Measurements from ENCODE around the gene ASF1B.
A peak's percentile ranks its signal among the peaks of the same experiment; 100 is the strongest.

ASF1B gene

DNA sequence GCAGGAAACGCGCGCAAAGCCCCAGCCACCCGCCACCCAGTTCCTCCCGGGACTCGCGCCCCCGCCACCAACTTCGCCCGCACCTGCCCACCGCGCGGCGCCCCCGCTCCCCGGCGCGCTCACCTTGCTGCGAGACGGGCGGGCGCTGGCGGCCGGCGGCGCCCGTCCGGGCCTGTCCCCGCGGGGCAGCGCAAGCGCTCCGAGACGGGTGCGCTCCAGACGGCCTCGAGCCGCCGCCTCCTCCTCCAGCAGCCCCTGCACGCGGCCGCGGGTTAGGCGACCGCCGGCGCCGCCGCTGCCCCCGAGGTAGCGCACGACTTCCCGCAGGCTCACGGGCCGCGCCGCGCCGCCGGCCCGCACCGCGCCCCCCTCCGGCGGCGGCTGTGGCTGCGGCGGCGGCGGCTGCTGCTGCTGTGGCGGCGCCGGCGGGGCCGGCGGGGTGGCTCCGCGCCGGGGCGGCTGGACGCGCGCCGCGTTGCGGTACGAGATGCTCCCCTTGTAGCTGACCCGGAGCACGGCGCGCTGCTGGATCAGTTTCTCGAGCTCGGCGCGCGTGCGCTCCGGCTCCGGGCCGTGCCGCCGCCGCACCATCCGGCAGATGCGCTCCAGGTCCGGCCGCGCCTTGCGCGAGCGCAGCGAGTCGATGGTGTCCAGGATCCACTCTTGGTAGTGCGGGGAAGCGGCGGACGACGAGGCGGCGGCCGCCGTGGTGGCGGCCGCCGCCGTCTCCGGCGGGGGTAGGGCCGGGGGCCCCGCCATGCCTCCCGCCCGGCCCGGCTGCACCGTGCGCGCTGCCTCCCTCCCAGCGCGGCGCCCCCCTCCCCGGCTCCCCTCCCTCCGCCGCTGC lies 46.5 kb downstream of the ASF1B start:
- peaks cover 0 to 21% (median 15%) of the 10 kb centered on the region in 5 donors for H3K4me1 ChIP-seq (ENCODE audit: control insufficient read depth in 5 of 5, insufficient read depth in 5 of 5, low read length in 5 of 5)
- peak overlapping the region in 4 of 5 donors; percentile 61 to 73 (median 68) for H3K4me3 ChIP-seq (ENCODE audit: low read depth in 1 of 5, low read length in 5 of 5)
- peaks cover 0 to 18% (median 11%) of the 10 kb centered on the region in 5 donors for H3K36me3 ChIP-seq (ENCODE audit: control insufficient read depth in 5 of 5, insufficient read depth in 5 of 5, low read length in 5 of 5)
- H3K27me3 ChIP-seq (ENCODE audit: control insufficient read depth in 5 of 5, insufficient read depth in 4 of 5, low read length in 5 of 5), result no peaks in the 10 kb centered on the region
- H3K9me3 ChIP-seq (ENCODE audit: control insufficient read depth in 5 of 5, low read length in 5 of 5), result peaks cover 0 to 9% (median 8%) of the 10 kb centered on the region in 5 donors
- H3K9ac ChIP-seq (ENCODE audit: low read length in 5 of 5), result no peak overlapping the region
- no peak overlapping the region for H3K27ac ChIP-seq (ENCODE audit: low read depth, low read length)

DNA sequence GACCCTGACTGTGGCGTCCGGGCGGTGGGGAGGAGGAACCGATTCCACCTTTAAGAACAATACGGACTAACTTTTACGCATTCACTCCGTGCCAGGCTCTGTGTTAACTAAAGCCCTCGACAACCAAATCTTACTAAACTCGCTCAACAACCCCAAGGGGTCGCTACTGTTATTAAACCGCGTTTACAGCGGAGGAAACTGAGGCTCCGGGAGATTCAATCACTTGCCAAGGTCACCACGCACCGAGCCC lies 47.1 kb downstream of the ASF1B start:
- no peak overlapping the region for H3K9ac ChIP-seq (ENCODE audit: low read length in 5 of 5)
- H3K9me3 ChIP-seq (ENCODE audit: control insufficient read depth in 5 of 5, low read length in 5 of 5), result peaks cover 0 to 9% (median 8%) of the 10 kb centered on the region in 5 donors
- peak overlapping the region; percentile 26 to 69 (median 50) for H3K4me3 ChIP-seq (ENCODE audit: low read depth in 1 of 5, low read length in 5 of 5)
- H3K27ac ChIP-seq (ENCODE audit: low read depth, low read length), result no peak overlapping the region
- peaks cover 0 to 15% (median 11%) of the 10 kb centered on the region in 5 donors for H3K36me3 ChIP-seq (ENCODE audit: control insufficient read depth in 5 of 5, insufficient read depth in 5 of 5, low read length in 5 of 5)
- H3K4me1 ChIP-seq (ENCODE audit: control insufficient read depth in 5 of 5, insufficient read depth in 5 of 5, low read length in 5 of 5), result peaks cover 0 to 21% (median 15%) of the 10 kb centered on the region in 5 donors
- H3K27me3 ChIP-seq (ENCODE audit: control insufficient read depth in 5 of 5, insufficient read depth in 4 of 5, low read length in 5 of 5), result no peaks in the 10 kb centered on the region

DNA sequence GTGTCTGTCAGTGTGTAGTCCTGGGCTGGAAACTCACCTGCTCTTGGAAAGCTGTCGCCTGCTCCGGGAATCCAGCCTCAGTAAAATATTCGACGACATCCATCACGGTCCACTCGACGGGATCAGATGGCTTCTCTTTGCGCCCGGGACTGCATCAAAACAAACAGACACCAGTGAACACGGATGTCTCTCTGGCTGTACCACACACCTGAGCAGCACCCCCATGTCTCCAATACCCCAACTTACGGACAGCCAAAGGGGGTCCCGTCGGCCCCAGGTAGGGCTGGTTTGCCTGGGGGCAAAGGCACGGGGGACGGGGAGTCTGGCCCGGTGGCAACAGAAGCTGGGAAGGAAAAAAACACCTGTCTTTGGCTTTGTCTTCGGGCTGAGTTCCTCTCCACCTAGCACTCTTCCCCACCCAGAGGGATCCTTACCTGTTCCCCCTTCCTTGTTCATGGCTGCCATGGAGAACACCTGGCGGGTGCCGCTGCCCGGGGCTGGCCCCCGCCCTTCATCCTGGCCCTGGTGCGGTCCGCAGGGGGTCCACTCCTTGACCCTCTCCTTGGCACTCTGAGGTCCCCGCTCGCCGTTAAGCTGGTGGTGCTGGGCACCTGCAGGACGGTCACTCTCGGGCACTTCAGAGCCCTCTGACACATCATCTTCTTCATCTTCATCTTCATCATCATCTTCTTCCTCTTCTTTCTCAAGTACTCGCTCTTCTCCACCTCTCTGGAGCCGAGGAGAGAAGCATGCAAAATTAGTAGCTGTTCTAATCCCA lies 47.6 kb downstream of the ASF1B start:
- Histone ChIP-seq H3K4me1 (ENCODE audit: control insufficient read depth in 5 of 5, insufficient read depth in 5 of 5, low read length in 5 of 5) (peaks cover 0 to 21% (median 15%) of the 10 kb centered on the region in 5 donors), H3K9ac (ENCODE audit: low read length in 5 of 5) (no peak overlapping the region)

DNA sequence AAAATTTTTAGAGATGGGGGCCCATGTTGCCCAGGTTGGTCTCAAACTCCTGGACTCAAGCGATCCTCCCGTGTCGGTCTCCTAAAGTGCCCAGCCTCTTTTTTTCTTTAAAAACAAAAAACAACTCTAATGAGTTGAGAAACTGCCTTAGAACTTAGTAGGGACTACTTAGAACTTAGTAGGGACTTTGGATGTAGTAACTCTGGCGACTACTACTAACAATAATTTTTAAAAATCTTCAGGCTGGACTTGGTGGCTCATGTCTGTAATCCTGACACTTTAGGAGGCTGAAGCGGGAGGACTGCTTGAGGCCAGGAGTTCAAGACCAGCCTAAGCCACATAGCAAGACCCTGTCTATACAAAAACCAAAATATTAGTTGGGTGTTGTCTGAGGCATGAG lies 50.3 kb downstream of the ASF1B start:
- Histone ChIP-seq H3K4me1 (ENCODE audit: control insufficient read depth in 5 of 5, insufficient read depth in 5 of 5, low read length in 5 of 5) (peaks cover 3 to 24% (median 21%) of the 10 kb centered on the region in 5 donors), H3K27me3 (ENCODE audit: control insufficient read depth in 5 of 5, insufficient read depth in 4 of 5, low read length in 5 of 5) (no peaks in the 10 kb centered on the region), H3K9me3 (ENCODE audit: control insufficient read depth in 5 of 5, low read length in 5 of 5) (no peaks in the 10 kb centered on the region), H3K9ac (ENCODE audit: low read length in 5 of 5) (no peak overlapping the region), H3K4me3 (ENCODE audit: low read depth in 1 of 5, low read length in 5 of 5) (no peak overlapping the region), H3K36me3 (ENCODE audit: control insufficient read depth in 5 of 5, insufficient read depth in 5 of 5, low read length in 5 of 5) (peaks cover 0 to 11% (median 10%) of the 10 kb centered on the region in 5 donors), H3K27ac (ENCODE audit: low read depth, low read length) (no peak overlapping the region)

More for the DNA sequence above, 47.6 kb downstream of the ASF1B start:
- Histone ChIP-seq H3K27ac (ENCODE audit: low read depth, low read length) (no peak overlapping the region), H3K4me3 (ENCODE audit: low read depth in 1 of 5, low read length in 5 of 5) (peak overlapping the region; percentile 26 to 69 (median 50)), H3K36me3 (ENCODE audit: control insufficient read depth in 5 of 5, insufficient read depth in 5 of 5, low read length in 5 of 5) (peaks cover 0 to 15% (median 11%) of the 10 kb centered on the region in 5 donors), H3K27me3 (ENCODE audit: control insufficient read depth in 5 of 5, insufficient read depth in 4 of 5, low read length in 5 of 5) (no peaks in the 10 kb centered on the region), H3K9me3 (ENCODE audit: control insufficient read depth in 5 of 5, low read length in 5 of 5) (peaks cover 0 to 9% (median 8%) of the 10 kb centered on the region in 5 donors)

DNA sequence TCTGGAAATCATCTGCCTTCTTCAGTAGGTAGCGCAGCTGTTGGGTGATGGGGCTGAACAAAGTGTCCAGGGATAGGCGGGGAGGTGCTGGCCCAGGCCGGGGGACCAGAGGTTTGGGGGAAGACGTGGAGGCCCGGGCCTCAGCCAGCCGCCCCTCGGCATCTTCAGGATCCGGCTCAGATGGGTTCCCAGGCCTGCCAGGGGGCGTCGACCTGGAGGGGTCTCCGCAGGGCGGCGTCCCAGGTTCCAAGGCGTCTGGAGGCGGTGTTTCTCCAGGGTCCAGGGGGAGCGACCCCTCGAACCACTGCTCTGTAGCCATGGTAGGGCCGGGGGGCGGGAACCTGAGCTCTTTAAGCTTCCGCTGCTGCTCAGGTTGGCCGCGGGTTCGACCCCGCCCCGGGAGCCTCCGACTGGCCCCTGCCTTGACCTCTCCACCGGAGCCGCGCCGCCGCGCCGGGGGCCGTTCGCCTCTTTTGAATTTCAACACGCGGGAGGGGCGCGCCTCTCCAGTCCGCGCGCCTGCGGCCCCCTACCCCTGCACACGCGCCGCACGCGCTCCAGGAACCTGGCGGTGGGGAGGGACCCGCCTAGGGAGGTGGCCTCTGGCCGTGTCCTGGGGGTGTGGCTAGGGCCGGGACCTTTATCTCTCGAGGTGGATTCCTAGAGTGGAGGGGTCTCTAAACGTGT lies 50.9 kb downstream of the ASF1B start, which contains the start of gene C19orf67:
TSS of gene C19orf67 (minus strand) at position 475 of the 687 bp plus-strand sequence. CDS start at position 319, 156 bp downstream.
- Histone ChIP-seq H3K27me3 (ENCODE audit: control insufficient read depth in 5 of 5, insufficient read depth in 4 of 5, low read length in 5 of 5) (no peaks in the 10 kb centered on the region), H3K9me3 (ENCODE audit: control insufficient read depth in 5 of 5, low read length in 5 of 5) (no peaks in the 10 kb centered on the region), H3K36me3 (ENCODE audit: control insufficient read depth in 5 of 5, insufficient read depth in 5 of 5, low read length in 5 of 5) (peaks cover 0 to 11% (median 10%) of the 10 kb centered on the region in 5 donors), H3K4me3 (ENCODE audit: low read depth in 1 of 5, low read length in 5 of 5) (no peak within 1 kb of the TSS), H3K9ac (ENCODE audit: low read length in 5 of 5) (no peak within 1 kb of the TSS), H3K4me1 (ENCODE audit: control insufficient read depth in 5 of 5, insufficient read depth in 5 of 5, low read length in 5 of 5) (peaks cover 3 to 31% (median 26%) of the 10 kb centered on the region in 5 donors), H3K27ac (ENCODE audit: low read depth, low read length) (no peak within 1 kb of the TSS)

DNA sequence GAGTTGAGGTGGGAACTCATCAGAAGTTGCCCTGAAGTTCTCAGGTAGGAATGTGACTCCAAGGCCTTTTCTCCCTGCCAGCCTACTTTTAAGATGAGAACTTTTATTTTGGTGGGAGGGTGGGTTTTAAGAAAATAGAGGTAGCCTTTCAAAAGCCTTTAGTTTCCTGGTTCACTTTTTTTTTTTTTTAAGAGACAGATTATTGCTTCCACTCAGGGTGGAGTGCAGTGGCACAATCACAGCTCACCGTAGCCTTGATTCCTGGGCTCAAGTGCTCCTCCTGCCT lies 53.8 kb downstream of the ASF1B start:
- Histone ChIP-seq H3K4me1 (ENCODE audit: control insufficient read depth in 5 of 5, insufficient read depth in 5 of 5, low read length in 5 of 5) (peaks cover 3 to 26% (median 24%) of the 10 kb centered on the region in 5 donors), H3K9ac (ENCODE audit: low read length in 5 of 5) (peak overlapping the region in 2 of 5 donors; percentile 86 to 94), H3K36me3 (ENCODE audit: control insufficient read depth in 5 of 5, insufficient read depth in 5 of 5, low read length in 5 of 5) (no peaks in the 10 kb centered on the region), H3K27me3 (ENCODE audit: control insufficient read depth in 5 of 5, insufficient read depth in 4 of 5, low read length in 5 of 5) (no peaks in the 10 kb centered on the region), H3K9me3 (ENCODE audit: control insufficient read depth in 5 of 5, low read length in 5 of 5) (no peaks in the 10 kb centered on the region), H3K27ac (ENCODE audit: low read depth, low read length) (peak overlapping the region; percentile 94), H3K4me3 (ENCODE audit: low read depth in 1 of 5, low read length in 5 of 5) (peak overlapping the region in 3 of 5 donors; percentile 76 to 91 (median 86))

DNA sequence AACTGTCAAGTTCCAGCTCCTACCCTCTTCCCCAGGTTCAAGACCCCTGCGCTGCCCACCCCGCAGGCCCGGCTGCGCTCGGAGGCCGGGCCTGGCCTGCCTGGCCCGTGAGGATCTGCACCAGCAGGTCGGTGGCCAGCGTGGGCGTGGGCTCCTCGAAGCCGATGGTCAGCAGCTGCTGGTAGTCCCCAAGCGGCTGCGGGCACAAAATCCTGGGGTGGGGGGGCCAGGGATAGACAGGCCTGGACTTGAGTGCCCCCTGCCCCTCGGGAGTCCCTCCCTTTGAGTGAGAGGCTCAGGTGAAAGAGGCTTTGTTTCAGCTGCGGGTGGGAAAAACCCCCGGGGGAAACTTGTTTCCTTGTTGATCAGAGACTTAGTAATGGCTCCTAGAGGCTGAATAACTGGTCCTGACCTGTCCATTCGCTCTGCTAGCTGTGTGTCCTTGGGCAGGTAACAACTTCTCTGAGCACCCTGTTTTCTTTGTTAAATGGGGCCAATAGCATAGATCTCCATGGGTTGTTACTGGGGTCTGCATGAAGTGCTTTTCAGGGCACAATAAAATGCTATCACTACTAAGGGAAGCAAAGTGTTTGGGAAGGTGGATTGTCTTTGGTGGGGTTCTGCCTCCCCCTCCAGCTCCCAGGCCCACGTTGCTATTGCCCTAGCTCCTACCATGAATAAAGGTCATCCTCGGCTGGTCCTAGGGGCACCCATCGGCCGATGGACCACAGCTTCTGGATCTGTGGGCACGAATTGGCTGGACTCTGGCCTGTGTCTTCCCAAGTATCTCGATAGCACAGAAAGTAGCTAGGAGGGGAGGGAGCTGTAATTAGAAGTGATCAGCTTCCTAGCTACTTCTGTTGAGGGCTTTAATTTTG lies 54.4 kb downstream of the ASF1B start:
- Histone ChIP-seq H3K36me3 (ENCODE audit: control insufficient read depth in 5 of 5, insufficient read depth in 5 of 5, low read length in 5 of 5) (no peaks in the 10 kb centered on the region), H3K9ac (ENCODE audit: low read length in 5 of 5) (peak overlapping the region; percentile 30 to 94 (median 86)), H3K4me1 (ENCODE audit: control insufficient read depth in 5 of 5, insufficient read depth in 5 of 5, low read length in 5 of 5) (peaks cover 3 to 26% (median 24%) of the 10 kb centered on the region in 5 donors), H3K27ac (ENCODE audit: low read depth, low read length) (peak overlapping the region; percentile 94), H3K27me3 (ENCODE audit: control insufficient read depth in 5 of 5, insufficient read depth in 4 of 5, low read length in 5 of 5) (no peaks in the 10 kb centered on the region), H3K4me3 (ENCODE audit: low read depth in 1 of 5, low read length in 5 of 5) (peak overlapping the region; percentile 76 to 91 (median 85)), H3K9me3 (ENCODE audit: control insufficient read depth in 5 of 5, low read length in 5 of 5) (no peaks in the 10 kb centered on the region)

DNA sequence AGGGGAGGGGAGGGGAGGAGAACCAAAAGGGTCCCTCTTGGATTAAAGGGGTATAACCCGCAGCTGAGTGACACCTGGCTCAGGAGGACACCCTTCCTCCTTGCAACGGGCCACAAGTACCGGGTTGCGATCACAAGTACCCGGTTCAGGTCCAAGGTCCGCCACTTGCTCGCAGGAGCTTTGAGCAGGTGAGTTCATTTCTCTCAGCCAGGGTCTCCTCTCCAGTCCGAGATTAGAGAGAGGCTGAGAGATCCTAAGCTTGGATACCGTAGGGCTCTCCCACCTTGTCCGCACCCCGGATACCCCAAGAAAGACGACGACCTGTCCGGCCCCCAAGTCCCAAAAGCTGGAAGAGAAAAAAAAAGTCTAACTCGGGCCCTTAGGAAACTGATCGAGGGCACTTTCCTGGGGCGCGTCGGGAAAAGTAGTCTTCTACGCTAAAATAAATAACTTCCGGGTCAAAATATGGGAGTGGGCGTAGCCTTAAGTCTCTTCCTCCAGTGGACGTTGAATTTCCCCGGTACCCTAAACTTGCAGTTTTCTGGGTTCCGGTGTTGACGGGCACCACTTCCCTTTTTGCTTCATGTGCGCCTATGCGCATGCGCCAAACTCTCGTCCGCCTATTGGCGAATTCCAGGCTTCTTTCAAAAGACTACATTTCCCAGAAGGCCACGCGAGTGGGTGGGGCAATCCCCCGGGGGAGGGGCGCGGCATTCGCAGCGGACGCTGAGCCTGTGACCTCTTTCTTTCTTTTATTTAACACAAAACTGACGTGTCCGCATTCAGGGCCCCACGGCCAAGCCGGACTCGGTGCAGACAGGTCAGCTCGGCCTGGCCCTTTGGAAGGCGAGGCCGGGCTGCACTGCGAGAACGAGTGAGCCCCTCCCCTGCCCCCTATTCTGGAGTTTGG lies 55.2 kb downstream of the ASF1B start:
- Histone ChIP-seq H3K9ac (ENCODE audit: low read length in 5 of 5) (peak overlapping the region; percentile 39 to 97 (median 92)), H3K4me1 (ENCODE audit: control insufficient read depth in 5 of 5, insufficient read depth in 5 of 5, low read length in 5 of 5) (peaks cover 3 to 26% (median 24%) of the 10 kb centered on the region in 5 donors), H3K36me3 (ENCODE audit: control insufficient read depth in 5 of 5, insufficient read depth in 5 of 5, low read length in 5 of 5) (no peaks in the 10 kb centered on the region), H3K9me3 (ENCODE audit: control insufficient read depth in 5 of 5, low read length in 5 of 5) (no peaks in the 10 kb centered on the region), H3K27ac (ENCODE audit: low read depth, low read length) (peak overlapping the region; percentile 94), H3K27me3 (ENCODE audit: control insufficient read depth in 5 of 5, insufficient read depth in 4 of 5, low read length in 5 of 5) (no peaks in the 10 kb centered on the region), H3K4me3 (ENCODE audit: low read depth in 1 of 5, low read length in 5 of 5) (peak overlapping the region; percentile 81 to 94 (median 86))
